ENCODE results near the gene HELQ. TPM values are rescaled to one million over a fixed set of nuclear protein-coding genes. Genes with fewer than 3 reads are reported as not detected.

The HELQ gene
- total and polyA plus RNA-seq, 9 of the 15 experiments (the other 6 are each of a cell fraction or from before 2014, with no cell fraction given) = 3.5 to 15.2 (median 11.9) TPM

- Histone ChIP-seq H2AFZ (ENCODE audit: low read depth, low read length) (no peak overlapping the region), H3K9me1 (ENCODE audit: control insufficient read depth, insufficient read depth, low read length) (no peaks in the 10 kb centered on the region), H3K36me3 (ENCODE audit: control insufficient read depth, insufficient read depth, low read length) (peaks cover 19% of the 10 kb centered on the region; the same call in 2 of the 3 replicates), H4K20me1 (replicated peaks; ENCODE audit: control insufficient read depth, insufficient read depth, low read length) (no peaks in the 10 kb centered on the region), H3K79me2 (ENCODE audit: control insufficient read depth, insufficient read depth, low read length) (no peaks in the 10 kb centered on the region), H3K27me3 (ENCODE audit: control insufficient read depth in 2 of 2, insufficient read depth in 2 of 2, low read length in 2 of 2) (no peaks in the 10 kb centered on the region), H3K9me3 (replicated peaks; ENCODE audit: control insufficient read depth, insufficient read depth, low read depth, low read length) (no peaks in the 10 kb centered on the region), H3K27ac (ENCODE audit: extremely low read depth, low read depth, low read length) (no peak overlapping the region), H3K9ac (ENCODE audit: insufficient read depth in 1 of 2, low read depth in 2 of 2, low read length in 2 of 2) (no peak overlapping the region), H3K4me2 (ENCODE audit: insufficient read depth, low read length) (no peak overlapping the region), H3K4me1 (replicated peaks in 1 of 2; ENCODE audit: control insufficient read depth in 2 of 2, insufficient read depth in 2 of 2, low read length in 2 of 2) (no peaks in the 10 kb centered on the region), H3K4me3 (no peak overlapping the region)
- ATAC-seq (no peak), DNase-seq (ENCODE audit: extremely low read depth in 1 of 4, low spot score in 3 of 4) (no peak), FAIRE-seq (no peak)
- ChIA-PET POLR2A (no interaction called here), CTCF (ENCODE audit: low intra/inter-chr PET ratio) (no interaction called here)
- TF ChIP-seq SRF (CRISPR knock-in tag; IDR thresholded peaks at IDR 0.05) (no peak), XRCC4 (IDR thresholded peaks at IDR 0.05; ENCODE audit: extremely low read depth, insufficient read depth, insufficient read length) (no peak), PTBP1 (IDR thresholded peaks at IDR 0.05; ENCODE audit: low read depth, low read length) (no peak), GTF2E2 (tag; IDR thresholded peaks at IDR 0.05) (no peak), CBFB (CRISPR knock-in tag; IDR thresholded peaks at IDR 0.05) (no peak), MEIS2 (IDR thresholded peaks at IDR 0.05; ENCODE audit: partially characterized antibody) (no peak), CBX3 (IDR thresholded peaks at IDR 0.05; ENCODE audit: borderline replicate concordance in 1 of 2, low read length in 2 of 2) (no peak), ZNF740 (CRISPR knock-in tag; IDR thresholded peaks at IDR 0.05) (no peak), ZNF740 (tag; IDR thresholded peaks at IDR 0.05) (no peak), TCFL5 (CRISPR knock-in tag; conservative IDR thresholded peaks at IDR 0.05) (no peak), MTA1 (IDR thresholded peaks at IDR 0.05; ENCODE audit: borderline replicate concordance) (no peak)
- TF ChIP-seq, protein P1, sequence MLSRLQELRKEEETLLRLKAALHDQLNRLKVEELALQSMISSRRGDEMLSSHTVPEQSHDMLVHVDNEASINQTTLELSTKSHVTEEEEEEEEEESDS (CRISPR knock-in tag; IDR thresholded peaks at IDR 0.05) = no peak
- TF ChIP-seq, protein P2, sequence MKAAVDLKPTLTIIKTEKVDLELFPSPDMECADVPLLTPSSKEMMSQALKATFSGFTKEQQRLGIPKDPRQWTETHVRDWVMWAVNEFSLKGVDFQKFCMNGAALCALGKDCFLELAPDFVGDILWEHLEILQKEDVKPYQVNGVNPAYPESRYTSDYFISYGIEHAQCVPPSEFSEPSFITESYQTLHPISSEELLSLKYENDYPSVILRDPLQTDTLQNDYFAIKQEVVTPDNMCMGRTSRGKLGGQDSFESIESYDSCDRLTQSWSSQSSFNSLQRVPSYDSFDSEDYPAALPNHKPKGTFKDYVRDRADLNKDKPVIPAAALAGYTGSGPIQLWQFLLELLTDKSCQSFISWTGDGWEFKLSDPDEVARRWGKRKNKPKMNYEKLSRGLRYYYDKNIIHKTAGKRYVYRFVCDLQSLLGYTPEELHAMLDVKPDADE (conservative IDR thresholded peaks at IDR 0.05; ENCODE audit: control insufficient read depth, low read depth, low read length) = no peak
- BruUV-seq (replicated peaks) = no TSS peak
- in situ Hi-C loops (cut with MboI) (no loop called here), intact Hi-C loops (cut with micrococcal nuclease) (no loop called here)
- 81% methylated on average over 4 of the region's 4 CpGs for WGBS (ENCODE audit: insufficient coverage, low coverage, missing lambda C conversion rate)
These were observed 18.9 kb downstream of the HELQ start for GRCh38 chr4:83436680-83437079.

All from K562 (cell line).